Stimulated activated CD4-positive, alpha-beta T cell treated with anti-CD3 and anti-CD28 coated beads, TNF-alpha, amount 100 ng/mL, for 24 hours (primary cell): ENCODE measurements around the gene C16orf86.

Source experiments
- DNase-seq, 3 experiments: peaks; one replicate each; pipeline ENCODE4 v3.0.0-alpha.2; 2020; ENCODE audit warnings: low read depth in 3 of 3

Gene C16orf86

DNA sequence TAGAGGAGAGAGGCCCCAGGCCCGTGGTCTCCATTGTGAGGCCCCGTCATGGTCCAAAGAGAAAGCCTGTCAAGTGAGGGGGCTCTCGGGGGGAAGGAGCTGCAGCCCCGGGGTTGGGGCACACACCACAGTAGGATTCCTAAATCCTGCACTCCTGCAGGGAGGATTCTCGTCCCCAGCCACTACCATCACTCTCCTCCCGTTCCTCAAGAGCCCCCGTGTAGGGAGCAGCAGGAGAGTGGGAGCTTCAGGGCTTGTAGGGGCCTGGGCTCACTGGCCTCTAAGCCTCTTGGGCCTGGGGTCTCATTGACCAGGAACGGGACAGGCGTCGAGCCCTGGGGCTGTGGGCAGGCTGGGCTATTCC, 821 bp downstream of the C16orf86 start:
- DNase-seq: no peak

DNA sequence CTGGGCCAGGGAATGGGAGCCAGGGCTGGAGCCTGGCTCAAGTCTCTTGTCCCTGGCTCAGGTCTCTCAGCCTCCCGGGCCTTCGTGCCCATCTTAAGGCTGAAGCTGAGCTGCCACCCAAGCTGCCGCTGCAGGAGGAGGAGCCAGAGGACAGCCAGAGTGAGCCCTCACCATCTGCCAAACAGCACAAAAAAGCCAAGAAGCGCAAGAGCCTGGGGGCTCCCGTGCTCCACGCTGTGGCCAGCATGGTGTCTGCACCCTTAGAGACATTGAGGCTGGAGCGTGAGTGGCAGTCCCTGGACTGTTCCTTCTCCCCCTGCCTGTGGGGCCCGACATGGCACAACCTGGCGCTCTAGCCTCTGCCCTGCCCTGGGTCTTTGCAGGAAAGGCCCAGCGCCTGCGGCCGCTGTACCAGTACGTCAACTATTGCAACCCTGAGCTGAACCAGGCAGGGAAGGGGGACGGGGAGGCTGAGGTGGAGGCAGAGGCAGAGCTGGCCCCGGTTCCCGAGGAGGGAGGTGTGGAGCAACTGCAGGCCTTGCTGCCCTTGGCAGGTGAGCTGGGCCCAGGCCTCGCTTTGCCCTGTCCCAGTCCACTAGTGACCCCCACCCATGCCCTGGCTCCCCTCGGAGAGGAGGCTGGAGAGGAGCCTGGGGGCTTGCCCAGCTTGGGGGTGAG, 1.3 kb downstream of the C16orf86 start:
- DNase-seq: peak; percentile 62 to 81 (median 63)

DNA sequence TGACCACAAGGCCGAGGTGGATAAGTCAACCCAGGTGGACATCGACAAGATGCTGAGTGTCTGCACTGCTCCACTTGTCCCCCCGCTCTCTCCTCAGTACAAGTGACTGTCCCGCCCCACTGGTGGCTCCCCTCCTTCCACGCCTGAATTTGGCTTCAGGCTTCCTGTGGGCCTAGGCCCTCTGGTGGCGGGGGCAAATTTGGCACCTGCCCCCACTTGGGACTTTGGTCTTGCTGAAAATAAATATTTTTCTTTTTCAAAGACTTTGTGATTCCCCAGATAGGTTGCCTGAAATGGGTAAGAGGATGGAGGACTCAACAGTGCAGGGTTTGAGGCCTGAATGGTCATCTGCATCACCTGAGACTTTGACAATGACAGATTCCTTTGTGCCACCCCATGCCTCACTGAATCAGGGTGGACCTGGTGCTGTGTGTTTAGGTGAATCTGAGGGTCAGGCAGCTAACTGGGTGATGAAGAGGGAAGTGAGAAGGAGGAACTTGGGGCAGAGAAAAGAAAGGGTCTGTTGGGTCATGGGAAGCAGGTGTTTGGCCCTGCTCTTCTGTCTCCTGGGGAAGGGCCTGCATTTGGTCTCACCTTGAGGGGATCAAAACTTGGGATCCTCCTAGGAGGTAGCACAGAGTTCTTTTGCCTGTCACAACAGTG, 2.0 kb downstream of the C16orf86 start:
- DNase-seq: no peak

DNA sequence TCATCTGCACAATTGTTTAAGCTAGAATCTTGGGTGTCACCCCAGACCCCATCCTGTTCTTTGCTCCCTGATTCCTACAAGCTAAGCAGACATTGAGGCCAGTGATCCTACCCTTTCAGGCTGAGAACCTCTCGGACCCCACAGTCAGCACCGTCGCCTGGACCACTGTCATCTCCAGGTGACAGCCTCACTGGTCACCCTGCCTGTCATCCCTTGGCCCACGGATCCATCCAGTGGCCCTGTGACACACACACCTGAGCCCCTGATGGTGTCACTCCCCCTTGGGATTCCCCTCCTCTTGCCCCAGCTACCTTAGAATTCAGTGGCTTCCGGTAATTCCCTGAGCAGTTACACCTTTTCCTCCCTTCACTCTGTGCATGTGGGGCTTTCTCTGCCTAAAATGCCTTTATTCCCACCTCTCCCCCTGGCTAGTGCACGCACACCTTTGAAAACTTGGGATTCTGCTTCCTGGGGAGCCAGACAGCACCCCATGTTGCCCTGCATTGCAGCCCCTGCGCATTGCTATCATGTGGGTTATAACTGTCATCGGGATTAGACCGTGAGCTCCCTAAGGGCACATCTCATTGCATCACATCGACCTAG, 3.0 kb downstream of the C16orf86 start:
- DNase-seq: no peak

DNA sequence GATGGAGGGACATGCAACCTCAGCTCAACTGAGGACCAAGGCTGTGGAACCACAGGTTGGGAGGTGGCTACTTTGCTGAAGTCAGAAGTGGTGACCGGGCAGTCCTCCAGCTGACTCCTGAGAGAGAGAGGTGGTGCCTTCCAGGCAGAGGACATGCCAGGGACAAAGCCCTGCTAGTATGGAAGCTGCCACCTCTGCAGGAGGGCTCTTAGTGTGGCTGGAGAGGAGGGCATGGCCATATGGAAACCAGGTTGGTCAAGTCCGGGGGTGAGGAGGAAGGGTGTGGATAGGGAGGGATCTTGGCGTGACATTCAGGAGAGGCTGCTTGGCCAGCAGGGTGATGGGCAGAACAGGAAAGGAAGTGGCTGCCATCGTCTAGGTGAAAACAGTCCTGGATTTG, 5.7 kb downstream of the C16orf86 start:
- no peak for DNase-seq

DNA sequence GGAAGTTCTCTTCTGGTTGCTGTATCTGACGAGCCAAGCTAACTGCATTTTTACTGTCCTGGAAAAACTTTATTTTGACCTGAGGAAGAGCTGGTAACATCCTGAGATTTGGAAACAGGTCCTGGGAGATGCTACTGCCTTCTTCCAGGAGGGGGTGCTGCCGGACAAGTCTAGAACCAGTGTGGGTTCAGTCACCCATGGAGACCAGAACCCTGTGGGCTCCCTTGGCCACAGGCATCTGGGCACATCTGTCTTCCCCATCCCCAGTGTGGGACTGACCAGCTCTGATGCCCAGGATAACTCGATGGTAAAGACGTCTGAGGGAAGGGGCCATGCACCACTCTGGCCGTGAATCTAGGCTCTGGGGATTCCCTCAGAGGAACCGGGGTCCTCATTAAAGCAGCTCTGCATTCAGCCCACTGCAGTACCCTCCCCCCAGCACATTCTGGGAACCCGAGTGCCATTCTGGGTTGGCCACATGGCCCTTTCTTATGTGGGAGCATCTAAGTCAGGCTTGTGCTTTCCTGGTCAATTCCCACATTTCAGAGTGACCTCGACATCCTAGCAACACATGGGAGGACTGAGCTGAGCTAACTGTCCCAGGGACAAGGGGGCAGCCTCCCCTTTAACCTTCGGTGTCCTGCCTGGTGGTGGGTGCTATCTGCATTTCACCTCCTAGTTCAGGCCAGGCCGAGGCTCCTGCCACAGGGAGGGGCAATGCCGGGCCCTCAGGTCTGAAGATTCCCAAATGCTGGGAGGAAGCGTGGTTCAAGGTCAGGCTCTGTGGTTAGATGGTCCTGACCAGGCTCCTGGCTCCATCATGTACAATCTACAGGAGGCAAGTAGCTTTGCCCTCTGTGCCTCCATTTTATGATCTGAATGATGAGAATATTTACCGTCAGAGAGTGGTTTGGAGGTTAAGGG, 6.4 kb downstream of the C16orf86 start:
- peak in 1 of 3 experiments; percentile 45 for DNase-seq

DNA sequence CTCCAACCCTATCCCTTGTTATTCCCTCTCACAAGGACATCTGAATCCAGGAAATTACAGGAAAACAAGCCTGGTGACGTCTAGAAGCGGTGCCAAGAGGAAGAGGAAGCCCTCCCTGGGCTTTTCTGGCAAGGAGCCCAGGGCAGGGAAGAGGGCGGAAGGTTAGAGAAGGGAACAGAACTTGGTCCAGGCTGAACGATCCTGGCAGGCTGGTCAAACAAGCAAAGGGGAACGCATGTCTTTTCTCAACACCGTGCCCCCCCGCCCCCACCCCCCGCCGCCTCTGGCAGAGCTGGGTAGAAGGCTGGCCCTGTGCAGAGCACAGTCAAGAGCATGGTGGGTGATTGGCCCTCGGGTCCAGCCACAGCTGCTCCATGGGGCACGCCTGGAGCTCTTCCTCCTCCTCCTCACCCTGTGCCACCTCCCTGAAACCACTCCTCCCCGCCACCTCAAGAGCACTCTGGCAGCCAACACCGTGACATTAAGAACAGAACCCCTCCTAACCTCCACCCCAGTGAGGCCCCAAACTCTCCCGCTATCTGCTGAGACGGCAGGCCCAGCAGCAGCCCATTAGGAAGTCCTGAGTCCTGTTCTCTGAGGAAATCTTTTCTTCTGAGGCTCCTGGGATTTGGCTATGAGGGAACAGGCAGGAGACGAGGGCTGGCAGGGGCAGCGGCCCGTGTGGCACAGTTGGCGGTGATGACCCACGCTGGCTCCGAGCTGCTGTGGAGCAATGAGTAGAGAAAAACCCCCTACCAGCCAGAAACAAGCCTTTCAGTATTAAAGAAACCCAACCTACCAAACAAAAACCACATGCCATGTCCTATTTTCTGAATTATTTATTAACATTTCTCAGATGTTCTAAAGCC, 7.3 kb downstream of the C16orf86 start:
- DNase-seq: no peak

DNA sequence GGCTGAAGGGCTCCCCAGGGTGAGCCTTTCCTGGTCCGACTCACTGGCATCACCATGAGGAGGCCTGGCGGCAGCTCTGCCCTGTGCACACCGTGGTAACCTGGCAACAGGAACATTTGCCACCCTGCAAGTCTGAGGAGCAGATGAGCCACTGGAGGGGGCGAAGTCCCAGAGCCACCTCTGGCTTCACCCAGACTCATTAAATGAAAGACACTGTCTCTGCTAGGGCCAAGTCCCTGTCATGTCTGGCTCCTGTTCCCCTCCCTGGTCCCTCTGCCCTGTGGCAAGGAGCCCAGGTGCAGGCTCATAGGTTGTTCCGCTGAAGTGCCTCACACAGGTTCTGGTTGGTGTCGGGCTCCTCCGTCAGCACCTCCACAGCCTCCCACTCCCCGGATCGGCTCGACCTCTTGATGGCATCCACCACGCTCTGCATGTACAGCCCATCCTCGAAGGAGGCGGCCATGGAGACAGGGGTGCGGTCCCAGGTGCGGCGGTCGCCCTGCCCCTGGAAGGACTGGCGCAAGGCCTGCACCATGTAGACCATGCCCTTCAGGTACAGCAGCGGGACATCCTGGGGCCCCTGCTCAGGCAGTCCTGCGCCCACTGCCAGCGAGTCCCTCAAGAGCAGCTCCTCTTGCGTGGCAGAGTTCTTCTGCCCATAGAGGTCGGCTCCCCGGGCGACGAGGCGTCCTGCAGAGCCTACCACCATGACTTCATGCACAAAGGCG, 8.4 kb downstream of the C16orf86 start:
- no peak for DNase-seq

DNA sequence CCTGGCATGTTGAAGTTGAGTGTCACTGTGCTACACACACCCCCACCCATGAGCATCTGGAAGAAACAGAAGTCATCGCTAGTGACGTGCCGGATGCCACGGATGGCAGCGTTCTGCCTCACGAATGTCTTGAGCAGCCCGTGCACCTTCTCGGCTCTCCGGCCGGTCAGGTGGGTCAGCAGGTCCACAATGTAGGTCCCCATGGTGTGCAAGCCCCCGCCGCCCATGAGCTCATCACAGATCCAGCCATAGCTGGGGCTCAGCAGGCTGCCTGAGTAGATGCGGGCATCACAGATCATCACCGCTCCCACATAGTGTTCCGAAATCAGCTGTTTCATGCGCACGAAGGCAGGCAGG, 8.9 kb downstream of the C16orf86 start:
- no peak for DNase-seq

DNA sequence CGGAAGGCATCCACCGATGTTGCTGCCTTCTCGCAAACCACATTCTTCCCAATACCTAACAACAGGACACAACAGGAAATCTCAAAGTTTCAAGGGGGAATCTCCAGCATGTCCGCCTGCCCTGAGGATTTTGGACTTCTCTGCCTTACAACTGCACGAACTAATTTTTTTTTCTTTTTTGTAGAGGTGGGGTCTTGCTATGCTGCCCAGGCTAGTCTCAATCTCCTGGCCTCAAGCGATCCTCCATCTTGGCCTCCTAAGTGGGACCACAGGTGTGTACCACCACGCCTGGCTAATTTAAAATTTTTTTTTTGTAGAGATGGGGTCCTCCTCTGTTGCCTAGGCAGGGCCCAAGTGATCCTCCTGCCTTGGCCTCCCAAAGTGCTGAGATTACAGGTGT, 9.4 kb downstream of the C16orf86 start:
- no peak for DNase-seq

DNA sequence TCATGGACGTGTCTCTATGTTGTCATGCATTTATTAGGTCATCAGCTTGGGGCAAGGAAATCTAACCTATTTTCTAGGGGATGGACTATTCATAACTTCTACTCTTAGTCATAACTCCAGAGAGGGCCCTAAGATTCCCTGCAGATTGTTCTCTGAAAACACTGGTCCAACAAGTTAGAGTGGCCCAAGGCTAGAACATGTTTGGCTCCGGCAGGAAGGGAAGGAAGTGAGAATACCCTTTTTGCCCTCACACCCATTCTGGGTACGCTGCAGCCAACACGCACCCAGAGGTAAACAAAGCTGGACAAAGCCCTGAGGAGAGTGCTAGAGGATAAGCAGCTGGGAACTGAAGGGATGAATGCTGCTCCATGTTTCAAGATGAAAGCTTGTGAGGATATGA, 9.9 kb downstream of the C16orf86 start:
- no peak for DNase-seq

DNA sequence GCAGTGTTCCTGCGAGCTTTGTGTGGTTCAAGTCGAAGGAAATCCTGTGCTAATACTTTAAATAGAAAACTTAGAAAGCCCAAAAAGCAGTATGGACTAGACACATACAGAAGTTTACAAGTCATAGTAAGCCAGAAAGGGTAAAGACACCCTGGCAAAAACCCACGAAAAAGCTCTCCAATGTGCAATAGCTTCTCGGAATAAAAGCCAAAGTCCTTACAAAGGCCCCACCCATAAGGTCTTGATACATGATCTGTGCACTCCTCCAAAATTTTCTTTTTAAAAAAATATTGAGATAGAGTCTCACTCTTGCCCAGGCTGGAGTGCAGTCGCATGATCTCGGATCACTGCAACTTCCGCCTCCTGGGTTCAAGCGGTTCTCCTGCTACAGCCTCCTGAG, 10.3 kb downstream of the C16orf86 start:
- no peak for DNase-seq

DNA sequence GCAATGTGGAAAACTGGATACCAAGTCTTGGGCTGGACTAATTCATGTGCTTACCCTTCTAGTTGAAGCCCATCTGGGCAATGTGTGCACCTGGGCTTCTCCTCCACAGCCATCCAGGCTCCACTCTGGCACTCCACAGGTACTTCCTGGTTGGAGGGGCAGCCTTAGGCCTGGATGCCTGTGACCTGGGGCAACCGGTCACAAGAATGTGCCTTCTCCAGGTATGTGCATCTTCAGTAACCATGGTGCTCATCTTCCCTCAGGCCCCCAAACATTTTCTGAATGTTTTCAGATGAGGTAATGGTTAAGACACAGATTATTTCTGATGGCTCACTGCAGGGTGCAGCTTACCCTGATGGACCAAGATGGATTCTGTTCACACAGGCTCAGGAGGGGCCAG, 11.1 kb downstream of the C16orf86 start:
- no peak for DNase-seq

DNA sequence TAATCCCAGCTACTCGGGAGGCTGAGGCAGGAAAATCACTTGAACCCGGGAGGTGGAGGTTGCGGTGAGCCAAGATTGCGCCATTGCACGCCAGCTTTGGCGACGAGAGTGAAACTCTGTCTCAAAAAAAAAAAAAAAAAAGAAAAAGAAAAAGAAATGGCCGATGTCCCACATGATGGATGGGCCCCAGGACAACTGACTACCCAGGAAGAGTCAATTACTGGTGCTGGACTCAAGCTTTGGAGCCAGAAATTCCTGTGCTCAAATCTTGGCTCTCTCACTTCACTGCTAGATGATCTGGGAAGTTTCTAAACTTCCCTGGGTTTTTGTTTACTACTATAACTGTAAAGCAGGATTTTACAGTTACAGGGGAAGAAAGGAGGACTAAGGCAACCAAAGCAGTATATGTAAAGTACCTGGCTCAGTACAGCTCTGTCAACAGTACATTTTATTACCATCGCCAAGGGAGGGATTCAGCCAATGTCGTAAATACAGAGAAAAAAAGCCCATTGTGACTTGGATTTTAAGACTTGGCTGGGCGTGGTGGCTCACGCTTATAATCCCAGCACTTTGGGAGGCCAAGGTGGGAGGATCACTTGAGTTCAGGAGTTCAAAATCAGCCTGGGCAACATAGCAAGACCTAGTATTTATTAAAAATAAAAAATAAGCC, 11.9 kb downstream of the C16orf86 start:
- DNase-seq: no peak

DNA sequence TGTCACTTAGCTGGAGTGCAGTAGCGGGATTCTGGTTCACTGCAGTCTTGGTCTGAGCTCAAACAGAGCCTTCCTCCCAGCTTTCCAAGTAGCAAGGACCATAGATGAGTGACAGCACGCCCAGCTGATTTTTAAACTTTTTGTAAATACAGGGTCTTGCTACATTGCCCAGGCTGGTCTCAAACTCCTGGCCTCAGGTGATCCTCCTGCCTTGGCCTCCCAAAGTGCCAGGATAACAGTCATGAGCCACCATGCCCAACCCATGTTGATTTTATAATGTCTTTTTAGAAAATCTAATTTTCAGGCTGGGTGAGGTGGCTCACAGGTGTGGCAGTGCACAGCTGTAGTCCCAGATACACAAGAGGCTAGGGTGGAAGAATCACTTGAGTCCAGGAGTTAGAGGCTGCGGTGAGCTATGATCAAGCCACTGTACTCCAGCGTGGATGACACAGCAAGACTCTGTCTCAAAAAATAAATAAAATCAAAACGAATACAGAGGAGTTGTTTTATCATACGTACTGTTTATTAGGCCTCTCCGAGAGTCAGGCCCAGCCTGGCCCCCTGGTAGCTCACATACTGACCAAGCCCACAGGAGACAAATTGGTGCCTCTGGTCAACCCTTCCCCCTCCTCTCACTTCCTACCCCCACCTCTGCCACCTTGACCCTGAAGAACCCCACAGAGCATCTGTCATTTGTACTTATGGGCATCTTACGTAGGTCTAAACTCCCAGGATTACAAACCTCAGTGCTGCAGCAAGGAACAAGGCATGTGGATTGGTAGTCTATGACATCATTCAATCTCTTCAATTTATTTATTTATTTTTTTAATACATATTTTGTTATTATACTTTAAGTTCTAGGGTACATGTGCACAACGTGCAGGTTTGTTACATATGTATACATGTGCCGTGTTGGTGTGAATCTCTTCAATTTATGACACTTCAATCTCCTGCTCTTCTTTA, 13.6 kb downstream of the C16orf86 start:
- no peak for DNase-seq

DNA sequence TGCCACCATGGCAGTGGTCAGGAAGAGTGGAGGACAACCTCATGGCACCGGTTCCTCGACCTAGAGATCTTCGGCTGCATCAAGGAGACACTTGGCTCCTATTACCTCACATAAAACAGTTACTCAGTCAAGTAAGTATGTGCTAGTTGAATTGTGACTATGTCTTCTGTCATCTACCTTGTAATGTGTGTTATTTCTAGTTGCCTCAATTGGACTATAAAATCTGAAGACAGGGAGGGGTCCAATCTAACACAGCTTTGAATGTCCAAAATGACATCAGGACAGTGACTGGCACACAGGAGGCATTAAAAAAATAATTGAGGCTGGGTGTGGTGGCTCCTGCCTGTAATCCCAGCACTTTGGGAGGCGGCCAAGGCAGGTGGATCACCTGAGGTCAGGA, 17.2 kb downstream of the C16orf86 start:
- no peak for DNase-seq

DNA sequence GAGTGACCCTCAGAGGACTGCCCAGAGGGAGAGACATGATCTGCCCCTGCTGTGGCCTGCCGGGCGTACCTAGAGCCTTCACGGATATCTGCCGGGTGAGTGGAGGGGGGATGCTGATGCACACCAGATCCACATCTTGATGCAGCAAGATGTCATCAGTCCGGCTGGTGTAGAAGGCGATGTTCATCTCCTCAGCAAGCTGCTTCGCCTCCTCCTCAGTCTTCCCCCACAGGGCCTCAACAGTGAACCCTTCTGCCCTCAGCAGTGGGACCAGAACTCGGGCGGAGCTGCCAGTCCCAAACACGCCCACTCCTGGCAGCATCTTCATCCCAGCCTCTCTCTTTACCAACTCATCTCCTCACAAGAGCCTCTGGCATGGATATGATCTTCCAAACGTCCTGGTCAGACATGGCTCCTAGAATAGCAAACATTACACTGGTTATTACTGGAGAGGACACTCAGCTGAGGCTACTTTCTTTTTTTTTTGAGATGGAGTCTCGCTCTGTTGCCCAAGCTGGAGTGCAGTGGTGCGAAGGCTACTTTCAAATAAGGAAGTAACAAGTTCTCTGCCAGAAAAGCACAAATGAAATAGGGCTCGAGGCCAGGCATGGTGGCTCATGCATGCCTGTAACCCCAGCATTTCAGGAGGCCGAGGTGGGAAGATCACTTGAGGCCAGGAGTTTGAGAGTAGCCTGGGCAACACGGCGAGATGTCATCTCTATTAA, 18.9 kb downstream of the C16orf86 start:
- no peak for DNase-seq
